ENCODE measurements around the gene TBX4.

DNA sequence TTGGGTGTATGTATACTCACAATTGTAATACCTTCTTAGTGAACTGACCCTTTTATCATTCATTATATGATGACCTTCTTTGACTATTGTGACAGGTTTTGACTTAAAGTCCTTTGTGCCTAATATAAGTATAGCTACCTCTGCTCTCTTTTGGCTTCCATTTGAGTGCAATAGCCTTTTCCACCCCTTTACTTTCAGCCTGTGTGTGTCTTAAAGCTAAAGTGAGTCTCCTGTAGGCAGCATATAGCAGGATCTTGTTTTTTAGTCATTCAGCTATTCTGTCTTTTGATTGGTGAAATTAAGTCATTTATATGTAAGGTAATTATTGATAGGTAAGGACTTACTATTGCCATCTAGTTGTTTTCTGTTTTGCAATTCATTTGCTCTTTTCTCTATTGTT lies 15.9 kb upstream of the TBX4 start:
- TF ChIP-seq SP1 (IDR thresholded peaks at IDR 0.05) (no peak), HDGF (IDR thresholded peaks at IDR 0.05; ENCODE audit: borderline replicate concordance) (no peak), CTBP1 (IDR thresholded peaks at IDR 0.05; ENCODE audit: borderline replicate concordance) (no peak), BHLHE40 (IDR thresholded peaks at IDR 0.05; ENCODE audit: borderline replicate concordance) (no peak), ZNF384 (IDR thresholded peaks at IDR 0.05) (no peak), FOXM1 (IDR thresholded peaks at IDR 0.05; ENCODE audit: borderline replicate concordance) (no peak)
